GM18511 (cell line): Measurements from ENCODE around the gene PARP14.
"Not testable (repeated sequence)": the region's sequence is repeated elsewhere in the genome, so short reads cannot be mapped to it uniquely, and the experiment has no call there.

Experiments used
- ATAC-seq: cut with Tn5 transposase; IDR thresholded peaks from one replicate; pipeline ENCODE4 v1.9.1; 2021; ENCODE audit warnings: mild to moderate bottlenecking, moderate library complexity; ENCODE audit not compliant: unreplicated experiment

PARP14 gene

GRCh38 chr3:122719273-122719921 lies 38.8 kb downstream of the PARP14 start:
- ATAC-seq, result no peak

- no peak for ATAC-seq
Measured at GRCh38 chr3:122725106-122725505, 44.5 kb downstream of the PARP14 start.

GRCh38 chr3:122727294-122727693 lies 46.7 kb downstream of the PARP14 start:
- ATAC-seq, result no peak

DNA sequence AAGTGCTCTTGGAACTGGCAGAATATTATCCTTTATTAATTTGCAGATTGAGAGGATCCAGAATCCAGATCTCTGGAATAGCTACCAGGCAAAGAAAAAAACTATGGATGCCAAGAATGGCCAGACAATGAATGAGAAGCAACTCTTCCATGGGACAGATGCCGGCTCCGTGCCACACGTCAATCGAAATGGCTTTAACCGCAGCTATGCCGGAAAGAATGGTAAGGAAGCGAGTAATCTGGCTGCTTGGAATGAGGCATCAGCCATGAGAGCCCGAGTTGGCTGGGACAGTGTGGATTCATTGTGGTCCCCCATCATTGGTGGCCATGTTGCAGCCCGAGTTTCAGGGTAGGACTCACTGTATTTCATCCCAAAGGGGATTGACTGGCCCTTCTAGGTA lies 47.1 kb downstream of the PARP14 start:
- ATAC-seq, result no peak

DNA sequence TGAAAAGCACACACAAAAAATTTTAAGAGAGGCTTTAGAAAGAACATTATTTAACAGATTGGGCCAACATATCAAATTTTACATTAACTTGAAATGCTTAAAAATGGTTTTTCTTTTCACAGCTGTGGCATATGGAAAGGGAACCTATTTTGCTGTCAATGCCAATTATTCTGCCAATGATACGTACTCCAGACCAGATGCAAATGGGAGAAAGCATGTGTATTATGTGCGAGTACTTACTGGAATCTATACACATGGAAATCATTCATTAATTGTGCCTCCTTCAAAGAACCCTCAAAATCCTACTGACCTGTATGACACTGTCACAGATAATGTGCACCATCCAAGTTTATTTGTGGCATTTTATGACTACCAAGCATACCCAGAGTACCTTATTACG lies 47.5 kb downstream of the PARP14 start:
- ATAC-seq, result no peak

DNA sequence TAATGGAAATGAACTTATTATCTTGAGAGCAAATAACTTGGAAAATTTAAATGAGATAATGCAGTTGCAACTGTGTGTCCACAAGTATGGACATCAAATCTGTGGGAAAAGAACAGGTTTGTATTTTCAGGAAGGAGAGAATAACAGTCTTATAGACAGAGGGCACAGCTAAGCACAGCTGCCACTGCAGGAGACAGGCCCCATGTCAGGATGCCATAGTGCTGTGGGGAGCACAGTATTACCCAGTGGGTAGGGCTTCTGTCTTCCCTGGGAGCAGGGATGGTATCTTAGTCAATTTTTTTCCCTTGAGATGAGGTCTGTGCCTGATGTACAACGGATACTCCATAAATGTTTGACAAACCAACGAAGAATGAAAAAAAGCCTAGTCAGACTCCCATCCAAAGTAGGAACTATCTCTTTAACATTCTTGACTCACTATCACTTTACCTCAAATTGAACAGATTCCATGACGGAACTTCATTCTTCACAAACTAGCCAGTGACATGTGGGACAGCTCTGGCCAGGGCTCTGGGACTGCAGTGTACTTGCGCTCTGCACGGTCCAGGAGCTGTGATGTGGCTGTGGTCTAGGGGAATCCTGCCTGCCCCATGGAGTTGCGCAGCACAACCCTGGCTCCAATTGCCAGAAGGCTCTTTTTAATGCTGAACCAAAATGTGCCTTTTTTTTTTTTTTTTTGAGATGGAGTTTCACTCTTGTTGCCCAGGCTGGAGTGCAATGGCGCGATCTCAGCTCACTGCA lies 48.3 kb downstream of the PARP14 start:
- ATAC-seq, result no peak

DNA sequence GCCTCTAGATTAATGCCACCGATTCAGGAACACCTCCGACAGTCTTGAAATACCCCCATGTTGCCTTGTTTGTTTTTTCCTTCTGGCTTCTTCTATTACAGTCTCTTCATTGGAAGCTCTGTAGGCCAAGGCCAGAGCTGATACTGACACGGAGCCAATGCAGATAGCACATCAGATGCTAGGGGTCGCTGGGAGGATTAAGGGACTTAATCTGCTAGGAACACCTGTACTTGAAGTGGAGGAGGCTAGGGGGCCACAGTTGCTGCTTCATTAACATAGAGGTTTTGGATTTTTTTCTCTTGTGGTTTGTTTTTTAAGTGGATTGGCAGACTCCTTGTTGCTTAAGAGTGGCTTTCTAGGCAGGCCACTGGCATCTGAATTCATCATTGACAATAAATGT lies 49.6 kb downstream of the PARP14 start:
- no peak for ATAC-seq

GRCh38 chr3:122732682-122733525 lies 52.3 kb downstream of the PARP14 start:
- ATAC-seq, result not testable (repeated sequence)

DNA sequence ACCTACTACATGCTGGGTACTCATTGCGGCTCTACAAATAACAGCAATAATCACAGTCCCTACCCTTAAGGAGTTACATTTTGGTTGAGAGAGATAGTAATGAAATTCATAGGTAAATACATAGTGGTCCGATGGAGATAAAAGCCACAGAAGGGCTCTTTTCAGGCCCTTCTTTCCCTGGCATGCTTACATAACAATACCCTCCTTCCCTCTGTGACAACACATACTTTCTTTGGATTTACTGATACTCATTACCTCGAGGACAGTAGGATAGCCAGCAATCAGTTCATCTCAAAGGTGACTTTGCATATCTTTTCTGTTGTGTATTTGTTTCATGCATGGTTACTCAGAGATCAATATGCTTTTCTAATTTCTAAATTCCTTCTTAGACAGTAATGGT lies 58.5 kb downstream of the PARP14 start:
- ATAC-seq, result no peak

GRCh38 chr3:122742234-122742633 lies 61.6 kb downstream of the PARP14 start:
- ATAC-seq, result no peak

DNA sequence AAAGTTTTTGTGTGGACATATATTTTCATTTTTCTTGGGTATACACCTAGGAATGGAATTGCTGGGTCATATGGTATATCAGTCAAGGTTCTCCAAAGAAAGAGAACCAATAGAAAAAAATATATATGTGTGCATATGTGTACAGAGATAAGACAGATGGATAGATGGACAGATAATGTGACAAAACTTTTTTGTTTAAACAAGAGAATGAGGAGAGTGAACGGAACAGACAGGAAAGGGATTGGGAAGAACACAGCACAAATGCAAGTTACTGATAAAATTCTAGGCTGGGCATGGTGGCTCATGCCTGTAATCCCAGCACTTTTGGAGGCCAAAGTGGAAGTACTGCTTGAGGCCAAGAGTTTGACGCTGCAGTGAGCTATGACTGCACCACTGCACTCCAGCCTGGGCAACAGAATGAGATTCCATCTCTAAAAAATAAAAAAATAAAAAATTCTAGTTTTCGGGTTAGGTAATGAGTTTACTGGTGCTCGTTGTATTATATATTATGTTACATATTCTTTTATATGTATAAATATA lies 63.0 kb downstream of the PARP14 start:
- no peak for ATAC-seq

- no peak for ATAC-seq
Measured at GRCh38 chr3:122745369-122746021, 64.9 kb downstream of the PARP14 start.

GRCh38 chr3:122747295-122747694 lies 66.7 kb downstream of the PARP14 start:
- not testable (repeated sequence) for ATAC-seq

DNA sequence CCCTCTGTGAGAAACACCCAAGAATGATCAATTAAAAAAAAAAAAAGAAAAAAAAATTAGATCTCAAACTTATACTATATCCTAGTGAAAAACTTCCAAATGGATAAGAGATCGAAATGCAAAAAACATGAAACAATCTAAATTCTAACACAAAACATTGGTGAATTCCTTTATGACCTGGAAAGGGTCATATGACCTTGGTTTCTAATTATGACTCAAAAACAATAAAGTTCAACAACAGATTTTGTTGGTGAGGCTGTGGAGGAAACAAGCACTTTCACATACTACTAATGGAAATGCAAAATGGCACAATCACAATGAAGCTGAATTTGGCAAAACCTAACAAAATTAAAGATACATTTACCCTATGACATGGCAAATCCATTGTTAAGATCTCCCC lies 67.7 kb downstream of the PARP14 start:
- no peak for ATAC-seq

- peak; percentile 67 for ATAC-seq
Measured at GRCh38 chr3:122754929-122755328, 74.3 kb downstream of the PARP14 start.

GRCh38 chr3:122755491-122755890 lies 74.9 kb downstream of the PARP14 start:
- no peak for ATAC-seq

- ATAC-seq, result no peak
Measured at GRCh38 chr3:122758877-122759560, 78.4 kb downstream of the PARP14 start.

GRCh38 chr3:122760453-122761271 lies 80.0 kb downstream of the PARP14 start:
- no peak for ATAC-seq

DNA sequence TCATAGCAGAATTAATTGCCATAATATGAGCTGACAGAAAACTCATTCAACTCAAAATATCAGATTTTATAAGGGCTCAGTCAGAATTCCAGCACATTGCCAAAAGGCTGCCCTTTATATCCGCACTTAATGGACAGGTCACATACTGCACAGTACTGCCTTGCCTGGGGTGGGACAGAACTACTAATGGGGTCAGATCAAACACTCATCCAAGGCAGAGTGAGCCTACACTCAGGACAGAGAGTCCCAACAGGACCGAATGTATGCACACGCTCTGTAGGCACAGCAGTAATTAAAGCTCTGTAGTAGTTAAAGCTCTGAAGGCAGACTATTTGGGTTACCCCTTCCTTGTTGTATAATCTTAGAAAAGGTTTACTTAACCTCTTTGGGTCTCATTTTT lies 85.8 kb downstream of the PARP14 start:
- no peak for ATAC-seq
